ENCODE results near the gene CHST15.

- TF ChIP-seq CTCF (conservative IDR thresholded peaks at IDR 0.05) (no peak), ZFX (IDR thresholded peaks at IDR 0.05) (no peak)
These were observed 31.4 kb upstream of the CHST15 start for GRCh38 chr10:124124769-124125161.
